Measurements from ENCODE around the gene FIGN.

The FIGN gene

GRCh38 chr2:163757814-163758213, 22.0 kb upstream of the FIGN start:
- CTCF ChIA-PET: no interaction called here
- DNase-seq (ENCODE audit: extremely low spot score): no peak
- POLR2A ChIA-PET: no interaction called here
- no peak for TF ChIP-seq CTCF (IDR thresholded peaks at IDR 0.05; ENCODE audit: control extremely low read depth, extremely low read depth, low read depth, missing control alignments)

GRCh38 chr2:163756588-163756987, 20.8 kb upstream of the FIGN start:
- ChIA-PET CTCF (no interaction called here), POLR2A (no interaction called here)
- no peak for DNase-seq (ENCODE audit: extremely low spot score)
- no peak for TF ChIP-seq CTCF (IDR thresholded peaks at IDR 0.05; ENCODE audit: control extremely low read depth, extremely low read depth, low read depth, missing control alignments)

- no peak for TF ChIP-seq CTCF (IDR thresholded peaks at IDR 0.05; ENCODE audit: control extremely low read depth, extremely low read depth, low read depth, missing control alignments)
- POLR2A ChIA-PET: no interaction called here
- DNase-seq (ENCODE audit: extremely low spot score): no peak
- CTCF ChIA-PET: interaction anchor here (0.8 to 1.3 kb wide), 2 partner anchors 10 to 30 kb away, joined by 3 read pairs; no protein-coding TSS in a partner anchor
Observed at GRCh38 chr2:163755366-163755765, 19.6 kb upstream of the FIGN start.

- ChIA-PET POLR2A (no interaction called here), CTCF (interaction anchor here (1.1 to 1.4 kb wide), 2 partner anchors 13 to 43 kb away, joined by 3 read pairs; no protein-coding TSS in a partner anchor)
- no peak for TF ChIP-seq CTCF (IDR thresholded peaks at IDR 0.05; ENCODE audit: control extremely low read depth, extremely low read depth, low read depth, missing control alignments)
- no peak for DNase-seq (ENCODE audit: extremely low spot score)
Observed at GRCh38 chr2:163753726-163754125, 17.9 kb upstream of the FIGN start.

- DNase-seq (ENCODE audit: extremely low spot score): no peak
- no peak for TF ChIP-seq CTCF (IDR thresholded peaks at IDR 0.05; ENCODE audit: control extremely low read depth, extremely low read depth, low read depth, missing control alignments)
- ChIA-PET CTCF (no interaction called here), POLR2A (no interaction called here)
Observed at GRCh38 chr2:163752267-163752666, 16.5 kb upstream of the FIGN start.

- DNase-seq (ENCODE audit: extremely low spot score): no peak
- TF ChIP-seq CTCF (IDR thresholded peaks at IDR 0.05; ENCODE audit: control extremely low read depth, extremely low read depth, low read depth, missing control alignments): no peak
- ChIA-PET CTCF (interaction anchor here (1.8 kb wide), 1 partner anchor 11 kb away, joined by 7 read pairs; no protein-coding TSS in a partner anchor), POLR2A (no interaction called here)
Observed at GRCh38 chr2:163751696-163752095, 15.9 kb upstream of the FIGN start.

GRCh38 chr2:163748420-163748819, 12.6 kb upstream of the FIGN start:
- POLR2A ChIA-PET: no interaction called here
- no peak for TF ChIP-seq CTCF (IDR thresholded peaks at IDR 0.05; ENCODE audit: control extremely low read depth, extremely low read depth, low read depth, missing control alignments)
- CTCF ChIA-PET: no interaction called here
- DNase-seq (ENCODE audit: extremely low spot score): no peak
